Astrocyte of the cerebellum (primary cell): ENCODE results near the gene GLCCI1.

Experiments used
- DNase-seq: peaks from one replicate; pipeline ENCODE4 v3.0.0-alpha.2; 2011; ENCODE audit warnings: low read depth
- H3K4me3 ChIP-seq: 2 replicates; pipeline ENCODE4 v1.5.1; 2011; ENCODE audit warnings: mild to moderate bottlenecking, low read depth, low read length, moderate library complexity
- in situ Hi-C: cut with HindIII; loops from 2 replicates; pipeline ENCODE4 v1.10.0; 2017; ENCODE audit warnings: low sequenced_read_pairs
- TF ChIP-seq, protein P1 (sequence below): IDR thresholded peaks from 2 replicates; pipeline ENCODE4 v1.5.1; 2012; ENCODE audit warnings: low read length, low read depth, moderate library complexity, mild to moderate bottlenecking; ENCODE audit errors: missing control alignments

The GLCCI1 gene

DNA sequence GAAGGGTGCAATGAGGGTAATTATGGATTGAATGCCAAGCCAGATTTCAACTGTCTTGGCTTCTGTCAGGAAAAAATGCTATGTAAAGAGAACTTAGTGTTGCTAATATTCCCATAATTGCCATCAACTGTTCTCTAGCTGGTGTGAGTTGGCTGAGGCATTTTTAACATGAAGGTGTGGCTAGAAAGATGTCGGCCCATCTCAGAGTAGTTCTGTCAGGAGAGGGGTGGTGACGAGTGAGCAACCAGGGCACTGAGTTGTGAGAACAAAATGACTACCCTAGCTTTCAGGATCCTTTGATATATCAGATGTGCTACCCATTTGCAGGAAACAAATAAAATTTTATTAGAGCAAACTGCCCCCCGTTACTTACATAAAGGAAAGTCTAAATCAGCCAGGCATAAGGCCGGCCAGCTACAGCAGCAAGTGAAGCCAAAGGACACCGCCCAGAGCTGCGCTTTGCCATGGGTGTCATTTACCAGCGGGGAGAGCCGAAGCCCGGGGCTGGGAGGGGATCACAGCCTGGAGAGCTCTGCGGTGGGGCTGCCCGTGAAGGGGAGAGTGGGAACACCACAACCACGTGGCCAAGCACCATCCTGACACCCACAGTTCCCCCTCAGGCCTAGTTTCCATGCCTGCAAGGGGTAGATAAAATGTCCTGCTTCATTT lies 151.9 kb downstream of the GLCCI1 start:
- in situ Hi-C loops = no loop called here
- no peak for DNase-seq
- TF ChIP-seq, protein P1, sequence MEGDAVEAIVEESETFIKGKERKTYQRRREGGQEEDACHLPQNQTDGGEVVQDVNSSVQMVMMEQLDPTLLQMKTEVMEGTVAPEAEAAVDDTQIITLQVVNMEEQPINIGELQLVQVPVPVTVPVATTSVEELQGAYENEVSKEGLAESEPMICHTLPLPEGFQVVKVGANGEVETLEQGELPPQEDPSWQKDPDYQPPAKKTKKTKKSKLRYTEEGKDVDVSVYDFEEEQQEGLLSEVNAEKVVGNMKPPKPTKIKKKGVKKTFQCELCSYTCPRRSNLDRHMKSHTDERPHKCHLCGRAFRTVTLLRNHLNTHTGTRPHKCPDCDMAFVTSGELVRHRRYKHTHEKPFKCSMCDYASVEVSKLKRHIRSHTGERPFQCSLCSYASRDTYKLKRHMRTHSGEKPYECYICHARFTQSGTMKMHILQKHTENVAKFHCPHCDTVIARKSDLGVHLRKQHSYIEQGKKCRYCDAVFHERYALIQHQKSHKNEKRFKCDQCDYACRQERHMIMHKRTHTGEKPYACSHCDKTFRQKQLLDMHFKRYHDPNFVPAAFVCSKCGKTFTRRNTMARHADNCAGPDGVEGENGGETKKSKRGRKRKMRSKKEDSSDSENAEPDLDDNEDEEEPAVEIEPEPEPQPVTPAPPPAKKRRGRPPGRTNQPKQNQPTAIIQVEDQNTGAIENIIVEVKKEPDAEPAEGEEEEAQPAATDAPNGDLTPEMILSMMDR = no peak
- H3K4me3 ChIP-seq = no peak overlapping the region

DNA sequence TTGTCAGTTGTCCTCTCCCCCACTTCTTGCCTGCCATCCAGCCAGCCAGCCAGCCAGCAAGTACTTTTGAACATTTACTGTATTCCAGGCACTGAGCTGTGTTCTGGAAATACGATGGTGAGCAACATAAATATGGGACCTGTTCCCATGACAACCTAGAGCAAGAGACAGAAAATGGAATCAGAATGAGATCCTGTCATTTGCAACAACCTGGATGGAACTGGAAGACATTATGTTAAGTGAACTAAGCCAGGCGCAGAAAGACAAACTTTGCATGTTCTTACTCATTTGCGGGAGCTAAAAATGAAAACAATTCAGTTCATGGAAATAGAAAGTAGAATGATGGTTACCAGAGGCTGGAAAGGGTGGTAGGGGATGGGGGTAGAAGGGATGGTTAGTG lies 152.6 kb downstream of the GLCCI1 start:
- no peak for DNase-seq
- in situ Hi-C loops = no loop called here

DNA sequence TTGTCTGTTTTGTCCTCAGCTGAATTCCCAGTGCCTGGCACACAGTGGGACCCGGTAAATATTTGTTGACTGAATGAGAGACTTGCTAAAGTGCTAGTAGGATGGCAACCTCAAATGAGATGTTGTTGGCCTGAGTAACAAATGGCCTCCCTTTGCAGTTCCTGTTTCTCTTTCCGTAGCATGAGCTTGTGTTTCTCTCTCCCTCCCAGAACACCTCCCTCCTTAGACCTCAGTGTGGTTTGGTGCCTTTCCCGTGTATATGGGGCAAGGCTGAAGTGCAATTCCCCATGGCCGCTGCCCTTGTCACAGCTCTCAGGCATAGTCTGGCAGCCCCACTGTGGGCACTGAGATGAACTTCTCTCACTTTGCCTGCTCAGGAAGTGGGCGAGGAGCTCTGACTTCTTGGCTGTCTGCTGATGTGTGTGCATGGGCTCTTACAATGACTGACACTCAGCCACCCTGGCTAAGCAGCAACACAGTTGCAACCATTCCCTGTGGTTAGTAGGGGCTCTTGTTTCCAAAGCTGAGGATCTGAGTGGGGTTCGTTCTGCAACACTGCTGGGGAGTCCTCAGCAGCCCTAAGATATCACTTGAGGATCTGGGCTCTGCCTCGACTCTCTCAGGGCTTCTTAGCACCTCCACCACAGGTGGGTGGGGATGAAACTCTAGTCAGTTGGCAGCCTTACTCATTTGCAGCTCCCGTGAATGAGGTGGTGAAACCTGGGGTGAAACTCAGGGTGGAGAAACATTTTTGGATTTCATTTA lies 157.3 kb downstream of the GLCCI1 start:
- H3K4me3 ChIP-seq = no peak overlapping the region
- in situ Hi-C loops = no loop called here
- DNase-seq = no peak
- TF ChIP-seq, protein P1 = no peak

More for the DNA sequence above, 152.6 kb downstream of the GLCCI1 start:
- no peak overlapping the region for H3K4me3 ChIP-seq
- TF ChIP-seq, protein P1 = no peak

DNA sequence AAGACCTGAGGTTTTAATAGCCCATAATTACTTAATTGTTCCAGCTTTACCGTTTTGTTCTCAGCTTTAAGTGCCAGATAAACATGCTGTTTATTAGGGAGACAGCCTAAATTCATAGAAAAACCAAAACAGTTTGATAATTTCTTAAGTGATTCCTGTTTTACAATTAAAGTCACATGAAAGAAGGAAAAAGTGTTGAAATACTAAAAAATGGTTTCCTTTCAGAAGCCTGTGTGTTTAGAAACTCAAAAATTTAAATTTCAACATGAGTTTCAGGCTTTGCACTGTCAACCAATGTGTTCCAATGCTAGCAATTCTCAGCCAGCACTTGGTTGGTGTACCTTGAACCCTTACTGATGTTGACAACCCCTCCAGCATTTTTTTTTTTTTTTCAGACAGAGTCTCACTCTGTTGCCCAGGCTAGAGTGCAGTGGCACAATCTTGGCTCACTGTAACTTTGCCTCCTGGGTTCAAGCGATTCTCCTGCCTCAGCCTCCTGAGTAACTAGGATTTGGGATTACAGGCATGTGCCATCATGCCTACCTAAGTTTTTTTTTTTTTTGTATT lies 158.1 kb downstream of the GLCCI1 start:
- H3K4me3 ChIP-seq = no peak overlapping the region
- DNase-seq = no peak
- TF ChIP-seq, protein P1 = no peak
- in situ Hi-C loops = no loop called here

DNA sequence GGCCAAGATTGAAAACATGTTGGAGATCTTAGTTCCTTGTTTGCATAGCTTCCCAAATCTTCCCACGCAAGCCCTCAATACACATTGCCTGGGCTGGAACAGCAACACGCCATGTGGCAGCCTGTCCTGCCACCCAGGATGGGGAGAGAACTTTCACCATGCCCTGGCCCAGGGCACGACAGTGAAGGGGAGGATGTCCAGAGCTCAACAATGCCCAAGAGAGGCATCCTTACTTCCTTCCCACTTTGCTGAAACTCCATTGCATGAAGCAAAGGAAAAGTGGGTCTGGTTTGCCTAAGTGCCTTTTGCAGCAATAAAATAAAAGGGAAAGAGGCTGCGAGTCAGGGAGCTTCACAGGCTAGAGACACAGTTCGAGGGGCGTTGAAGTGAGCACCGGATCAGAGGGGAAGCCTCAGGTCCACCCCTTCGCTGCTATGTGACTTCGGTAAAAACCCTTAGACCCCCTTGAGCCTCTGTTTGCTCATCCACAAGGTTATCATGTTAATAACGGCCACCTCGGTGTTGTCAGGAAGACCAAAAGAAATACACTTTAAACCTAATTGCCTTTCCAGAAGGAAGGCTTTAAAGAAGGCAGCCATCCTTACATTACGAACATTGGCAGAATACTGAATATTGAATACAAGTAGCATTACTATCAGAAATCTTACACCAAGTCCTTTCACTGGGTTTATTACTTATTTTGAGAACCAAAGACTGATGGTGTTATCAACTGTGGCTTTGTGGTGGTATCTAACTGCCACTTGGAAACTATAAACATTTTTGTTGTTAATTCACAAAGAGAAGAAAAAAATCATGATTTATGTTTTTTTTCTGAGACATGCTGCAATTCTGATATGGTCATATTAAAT lies 160.1 kb downstream of the GLCCI1 start:
- TF ChIP-seq, protein P1 = no peak
- in situ Hi-C loops = no loop called here
- no peak for DNase-seq
- H3K4me3 ChIP-seq = no peak overlapping the region

DNA sequence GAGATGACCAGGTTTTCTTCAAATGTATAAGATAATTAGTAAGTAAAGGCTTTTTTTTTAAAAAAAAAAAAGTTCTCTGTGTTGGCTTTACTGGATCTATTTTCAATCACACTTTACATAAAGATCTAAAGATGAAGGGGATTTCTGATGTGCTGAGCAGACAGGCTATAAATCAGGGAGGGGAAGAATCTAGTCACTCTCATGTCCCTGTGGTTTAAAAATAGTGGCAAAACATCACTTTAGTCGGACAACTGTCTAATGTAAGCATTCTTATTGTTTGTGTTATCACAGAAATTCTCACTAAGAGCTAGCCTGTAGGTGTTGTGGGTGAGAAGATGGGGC lies 160.7 kb downstream of the GLCCI1 start:
- no peak overlapping the region for H3K4me3 ChIP-seq
- TF ChIP-seq, protein P1 = no peak
- DNase-seq = no peak
- in situ Hi-C loops = no loop called here
